GM10248 (cell line): ENCODE results near the gene ARHGEF11.

Source experiments
- CTCF ChIA-PET: fragments of 300-600 bp; sonication (Branson Sonifier 250); formaldehyde crosslinking; extraction: SDS; loops from one replicate; lab custom pipeline; 2021; ENCODE audit warnings: antibody characterized with exemption; lab: Yijun Ruan, JAX
- POLR2A ChIA-PET: fragments of 350-650 bp; sonication (Branson Sonifier 250); formaldehyde crosslinking; extraction: SDS; loops from one replicate; lab custom pipeline; 2020; ENCODE audit warnings: antibody characterized with exemption; lab: Yijun Ruan, JAX
- DNase-seq: peaks from one replicate; pipeline ENCODE4 v3.0.0; 2012; ENCODE audit errors: extremely low spot score
- CTCF ChIP-seq: IDR thresholded peaks from 2 replicates; pipeline ENCODE4 v1.5.1; 2012; ENCODE audit warnings: mild to moderate bottlenecking, low read depth; ENCODE audit errors: extremely low read depth, missing control alignments, control extremely low read depth

ARHGEF11 gene

DNA sequence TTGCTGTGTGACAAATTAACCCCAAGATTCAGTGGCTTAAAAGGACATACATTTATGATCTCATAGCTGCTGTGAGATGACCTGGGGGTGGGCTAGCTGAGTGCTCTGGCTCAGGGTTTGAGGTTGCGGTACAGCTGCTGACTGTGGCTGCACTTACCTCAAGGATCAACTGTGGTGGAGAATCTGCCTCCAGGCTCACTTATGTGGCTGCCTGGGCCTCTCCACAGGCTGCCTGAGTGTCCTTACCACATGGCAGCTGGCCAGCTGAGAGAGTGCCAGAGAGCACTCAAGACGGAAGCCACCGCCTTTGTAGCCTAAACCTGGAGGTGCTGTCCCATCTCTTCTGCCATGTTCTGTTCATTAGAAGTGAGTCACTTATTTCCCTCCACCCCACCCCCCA is 119.4 kb downstream of the ARHGEF11 start:
- POLR2A ChIA-PET = no interaction called here
- DNase-seq = no peak
- CTCF ChIA-PET = interaction anchor here (1.0 to 3.8 kb wide), 5 partner anchors 12 to 237 kb away, joined by 3 to 20 read pairs (median 4); partner anchors contain the start of gene PEAR1
- TF ChIP-seq CTCF = no peak

DNA sequence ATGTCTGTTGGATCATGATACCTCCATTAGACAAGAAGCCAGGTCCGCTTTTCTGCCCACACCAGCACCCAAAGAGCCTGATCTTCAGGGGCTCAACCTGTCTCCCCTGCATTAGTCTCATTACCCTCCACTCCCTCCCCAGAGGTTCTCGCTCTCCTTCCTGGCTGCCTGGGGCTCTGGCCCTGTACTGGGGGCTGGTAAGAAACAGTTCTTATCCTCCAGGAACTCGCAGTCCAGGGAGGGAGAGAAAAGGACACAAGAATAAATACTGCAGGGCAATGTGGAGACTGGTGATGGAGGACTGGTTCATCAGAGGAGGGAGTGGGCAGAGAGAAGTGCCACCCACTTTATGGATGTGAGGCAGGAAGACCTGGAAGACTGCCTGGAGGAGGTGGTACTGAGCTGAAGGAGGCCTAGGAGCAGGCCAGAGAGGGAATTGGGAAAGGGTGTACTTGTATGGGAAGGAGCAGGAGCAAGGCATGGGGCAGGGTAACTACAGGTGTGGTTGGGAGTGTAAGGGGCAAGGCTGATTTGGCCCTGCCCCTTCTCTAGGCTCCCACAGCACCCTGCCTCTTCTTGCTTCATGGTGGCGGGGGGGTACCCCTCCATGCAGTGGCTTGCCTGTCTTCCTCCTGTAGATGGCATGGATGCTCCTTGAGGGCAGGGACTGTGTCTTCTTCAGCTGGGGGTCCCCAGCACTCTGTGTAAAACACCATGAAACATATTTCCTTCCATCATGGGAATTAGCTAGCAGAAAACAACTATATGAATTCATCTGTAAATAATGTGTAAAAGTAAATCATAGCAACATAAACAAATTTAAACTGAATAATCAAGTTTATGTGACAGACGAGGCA is 120.2 kb downstream of the ARHGEF11 start:
- ChIA-PET CTCF (interaction anchor here (1.1 to 3.8 kb wide), 6 partner anchors 13 to 237 kb away, joined by 3 to 20 read pairs (median 5); partner anchors contain the start of genes NTRK1 and PEAR1), POLR2A (no interaction called here)
- no peak for TF ChIP-seq CTCF
- no peak for DNase-seq

GRCh38 chr1:156924478-156925153 is 120.9 kb downstream of the ARHGEF11 start:
- no peak for TF ChIP-seq CTCF
- ChIA-PET POLR2A (no interaction called here), CTCF (interaction anchor here (1.1 to 3.2 kb wide), 3 partner anchors 14 to 65 kb away, joined by 3 to 13 read pairs (median 7); partner anchors contain the start of gene NTRK1)
- DNase-seq = no peak

DNA sequence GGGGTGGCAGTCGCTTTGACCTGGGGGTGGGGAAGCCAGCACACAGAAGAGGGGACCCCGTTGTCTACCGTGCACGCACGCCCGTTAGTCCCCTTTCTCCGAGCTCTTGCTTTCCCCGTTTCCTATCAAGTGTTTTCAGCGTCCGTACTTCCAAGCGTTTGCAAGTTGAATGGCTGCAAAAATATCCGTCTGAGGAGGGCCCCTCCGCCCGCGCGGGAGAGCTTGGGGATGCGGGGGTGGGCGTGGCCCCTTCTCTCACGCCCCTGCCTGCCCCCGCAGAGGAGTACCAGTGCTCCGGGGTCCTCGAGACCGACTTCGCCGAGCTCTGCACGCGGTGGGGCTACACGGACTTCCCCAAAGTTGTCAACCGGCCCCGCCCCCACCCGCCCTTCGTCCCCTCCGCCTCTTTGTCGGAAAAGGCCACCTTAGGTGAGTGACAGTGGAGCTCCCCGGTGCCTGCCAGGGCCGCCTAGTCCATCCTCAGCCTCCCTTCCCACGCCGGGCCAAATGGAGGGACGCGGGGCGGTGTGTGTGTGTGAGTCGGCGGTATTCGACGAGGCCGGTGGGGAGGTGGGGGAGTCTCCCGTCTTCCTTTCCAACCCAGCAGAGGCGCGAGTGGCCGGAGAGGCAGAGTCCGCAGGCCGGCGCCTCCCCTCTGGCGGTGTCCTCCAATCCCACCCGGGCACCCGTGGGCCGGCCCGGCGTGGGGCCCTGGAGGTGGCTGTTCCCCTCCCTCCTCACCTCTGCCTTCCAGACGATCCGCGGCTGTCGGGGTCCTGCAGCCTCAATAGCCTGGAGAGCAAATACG is 121.7 kb downstream of the ARHGEF11 start:
- no peak for TF ChIP-seq CTCF
- POLR2A ChIA-PET = no interaction called here
- CTCF ChIA-PET = interaction anchor here (1.1 to 3.2 kb wide), 4 partner anchors 13 to 64 kb away, joined by 3 to 13 read pairs (median 5); partner anchors contain the start of gene NTRK1
- DNase-seq = no peak

DNA sequence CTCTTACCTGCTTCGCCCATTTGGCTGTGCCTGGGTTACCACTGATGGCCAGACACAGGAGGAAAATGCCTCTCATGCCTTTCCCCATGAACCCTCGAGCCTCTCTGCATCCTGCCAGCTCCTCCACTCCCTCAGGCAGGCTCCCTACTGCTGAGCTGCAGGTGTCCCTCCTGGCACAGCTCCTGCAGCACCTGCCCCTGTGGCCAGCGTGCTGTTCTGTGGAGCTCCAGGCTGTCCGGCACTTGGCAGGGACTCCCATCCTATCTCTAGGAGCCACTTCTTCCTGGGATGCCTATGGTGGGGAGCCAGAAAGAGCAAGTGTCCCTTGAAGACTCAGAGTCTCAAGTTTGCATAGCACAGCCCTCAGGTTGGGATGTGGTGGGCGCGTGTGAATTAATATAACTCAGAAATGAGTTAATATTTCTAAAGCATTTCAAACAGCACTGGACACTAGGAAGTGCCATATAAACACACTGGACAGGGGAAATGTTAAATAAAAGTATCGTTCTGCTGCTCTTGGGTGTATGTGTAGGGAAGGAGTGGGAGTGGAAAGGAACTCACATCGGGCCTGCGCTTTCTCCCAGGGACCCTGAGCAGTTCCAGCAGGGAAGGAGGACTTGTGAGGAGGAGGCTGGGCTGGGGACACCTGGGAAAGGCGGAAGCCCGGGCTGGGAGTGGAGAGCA is 122.4 kb downstream of the ARHGEF11 start:
- no peak for DNase-seq
- CTCF ChIA-PET = interaction anchor here (0.9 to 3.2 kb wide), 6 partner anchors 12 to 233 kb away, joined by 3 to 13 read pairs (median 4); partner anchors contain the start of gene NTRK1
- POLR2A ChIA-PET = no interaction called here
- TF ChIP-seq CTCF = no peak
